H1 (cell line): ENCODE results near the gene CACNA1D. TPM values are rescaled to one million over a fixed set of nuclear protein-coding genes. Genes with fewer than 3 reads are reported as not detected.

ENCODE experiments used
- CTCF ChIA-PET: fragments of 300-600 bp; sonication (Branson Sonifier 250); formaldehyde crosslinking; loops from one replicate; lab custom pipeline; 2021; ENCODE audit not compliant: partially characterized antibody; lab: Charles Lee
- POLR2A ChIA-PET: fragments of 300-600 bp; sonication (Branson Sonifier 250); formaldehyde crosslinking; loops from one replicate; lab custom pipeline; 2021; ENCODE audit warnings: inconsistent platforms; ENCODE audit not compliant: partially characterized antibody; lab: Charles Lee
- DNase-seq, 2 experiments: peaks; one replicate each; pipeline versions ENCODE4 v3.0.0 to v3.0.0-alpha.2; 2010 to 2022; ENCODE audit warnings: low spot score in 2 of 2, low read depth in 1 of 2, mixed read lengths in 1 of 2
- FAIRE-seq: peaks from 2 replicates; lab custom pipeline; 2011; peaks lifted over from hg19 to GRCh38; lab: Jason Lieb, UNC
- H2AFZ ChIP-seq: 2 replicates; pipeline ENCODE4 v1.8.1; 2012; ENCODE audit warnings: low read length, inconsistent platforms
- H2AK5ac ChIP-seq: 2 replicates; pipeline ENCODE4 v1.6.1; 2013; ENCODE audit warnings: low read depth, low read length
- H2BK120ac ChIP-seq: replicated peaks from 2 replicates; pipeline ENCODE3; 2013; ENCODE audit warnings: low read depth, low read length, inconsistent platforms
- H2BK12ac ChIP-seq: 2 replicates; pipeline ENCODE4 v1.6.1; 2013; ENCODE audit warnings: low read depth, low read length
- H2BK15ac ChIP-seq: 2 replicates; pipeline ENCODE4 v1.6.1; 2013; ENCODE audit warnings: low read length
- H2BK20ac ChIP-seq: 2 replicates; pipeline ENCODE4 v1.6.1; 2013; ENCODE audit warnings: low read length
- H2BK5ac ChIP-seq: 2 replicates; pipeline ENCODE4 v1.6.1; 2013; ENCODE audit warnings: low read depth, low read length
- H3K14ac ChIP-seq: 2 replicates; pipeline ENCODE4 v1.6.1; 2013; ENCODE audit warnings: inconsistent platforms; ENCODE audit not compliant: insufficient read length
- H3K18ac ChIP-seq: 2 replicates; pipeline ENCODE4 v1.6.1; 2013; ENCODE audit warnings: low read length; ENCODE audit errors: extremely low read depth
- H3K23ac ChIP-seq: 2 replicates; pipeline ENCODE4 v1.6.1; 2013; ENCODE audit warnings: inconsistent platforms; ENCODE audit not compliant: insufficient read length
- H3K23me2 ChIP-seq: 2 replicates; pipeline ENCODE4 v1.6.1; 2013; ENCODE audit warnings: low read depth, low read length
- H3K27ac ChIP-seq: 2 replicates; pipeline ENCODE4 v1.6.1; 2011; ENCODE audit warnings: low read depth, low read length, inconsistent platforms
- H3K27me3 ChIP-seq, 4 experiments: replicated peaks in 1 of 4; 1 replicate in 1 of 4; 2 replicates in 3 of 4; pipeline versions ENCODE4 v1.6.1 to v1.8.1; 2011 to 2013; ENCODE audit warnings: low read length in 3 of 4, mild to moderate bottlenecking in 3 of 4, inconsistent platforms in 2 of 4, mixed read lengths in 2 of 4, moderate library complexity in 1 of 4; ENCODE audit not compliant: control insufficient read depth in 3 of 4, insufficient read depth in 3 of 4; ENCODE audit errors: extremely low read depth in 1 of 4
- H3K36me3 ChIP-seq, 4 experiments: 2 replicates each; pipeline versions ENCODE4 v1.6.1 to v1.8.1; 2011 to 2013; ENCODE audit warnings: mild to moderate bottlenecking in 4 of 4, low read length in 3 of 4, moderate library complexity in 2 of 4, control low read depth in 1 of 4, inconsistent platforms in 1 of 4; ENCODE audit not compliant: insufficient read depth in 4 of 4, control insufficient read depth in 2 of 4
- H3K4ac ChIP-seq: replicated peaks from 2 replicates; pipeline ENCODE3; 2013; ENCODE audit warnings: low read length, low read depth, mixed read lengths, inconsistent platforms; ENCODE audit not compliant: insufficient read length
- H3K4me1 ChIP-seq, 4 experiments: replicated peaks in 1 of 4; 1 replicate in 1 of 4; 2 replicates in 3 of 4; pipeline versions ENCODE4 v1.6.1 to v1.8.1; 2011 to 2013; ENCODE audit warnings: low read length in 3 of 4, inconsistent platforms in 2 of 4, mixed read lengths in 1 of 4; ENCODE audit not compliant: insufficient read depth in 4 of 4, control insufficient read depth in 3 of 4
- H3K4me2 ChIP-seq, 2 experiments: 2 replicates each; pipeline versions ENCODE4 v1.6.1 to v1.8.1; 2011 to 2013; ENCODE audit warnings: low read depth in 2 of 2, low read length in 2 of 2, control low read depth in 1 of 2, inconsistent platforms in 1 of 2, mild to moderate bottlenecking in 1 of 2; ENCODE audit not compliant: insufficient read depth in 1 of 2
- H3K4me3 ChIP-seq, 4 experiments: fragments of 200-600, 300-600 bp in 1 of 4; sonication (generic), shearing (Covaris generic), sonication (Bioruptor Twin) in 1 of 4; 2 replicates each; pipeline versions ENCODE4 v1.5.1 to v1.8.1; 2011 to 2016; ENCODE audit warnings: low read length in 4 of 4, low read depth in 3 of 4, control low read depth in 2 of 4, inconsistent platforms in 2 of 4, mild to moderate bottlenecking in 2 of 4, mixed read lengths in 1 of 4, moderate library complexity in 1 of 4; ENCODE audit not compliant: insufficient read depth in 2 of 4; ENCODE audit errors: extremely low read depth in 1 of 4
- H3K56ac ChIP-seq: replicated peaks from 2 replicates; pipeline ENCODE3; 2013; ENCODE audit warnings: low read depth, mild to moderate bottlenecking, mixed read lengths, low read length, inconsistent platforms; ENCODE audit not compliant: insufficient read length
- H3K79me1 ChIP-seq: 2 replicates; pipeline ENCODE4 v1.6.1; 2013; ENCODE audit warnings: low read depth, low read length, control low read depth
- H3K79me2 ChIP-seq, 2 experiments: 2 replicates each; pipeline versions ENCODE4 v1.6.1 to v1.8.1; 2012 to 2013; ENCODE audit warnings: low read length in 2 of 2, mild to moderate bottlenecking in 2 of 2, inconsistent platforms in 1 of 2; ENCODE audit not compliant: insufficient read depth in 2 of 2, control insufficient read depth in 1 of 2
- H3K9ac ChIP-seq, 4 experiments: replicated peaks in 1 of 4; 1 replicate in 1 of 4; 2 replicates in 3 of 4; pipeline versions ENCODE4 v1.6.1 to v1.8.1; 2011 to 2013; ENCODE audit warnings: low read depth in 3 of 4, low read length in 3 of 4, control low read depth in 2 of 4, mild to moderate bottlenecking in 2 of 4, moderate library complexity in 2 of 4, inconsistent platforms in 1 of 4; ENCODE audit errors: extremely low read depth in 1 of 4
- H3K9me3 ChIP-seq, 2 experiments: 2 replicates each; pipeline versions ENCODE4 v1.6.1 to v1.8.1; 2012 to 2013; ENCODE audit warnings: mild to moderate bottlenecking in 2 of 2, moderate library complexity in 2 of 2, control low read depth in 1 of 2, inconsistent platforms in 1 of 2, low read depth in 1 of 2, low read length in 1 of 2, mixed read lengths in 1 of 2; ENCODE audit not compliant: insufficient read depth in 2 of 2
- H4K20me1 ChIP-seq, 2 experiments: replicated peaks in 1 of 2; 2 replicates each; pipeline versions ENCODE3 to v1.8.1; 2011 to 2013; ENCODE audit warnings: inconsistent platforms in 2 of 2, low read length in 2 of 2, mild to moderate bottlenecking in 1 of 2; ENCODE audit not compliant: insufficient read depth in 2 of 2, control insufficient read depth in 1 of 2
- H4K5ac ChIP-seq: 2 replicates; pipeline ENCODE4 v1.6.1; 2013; ENCODE audit warnings: low read length, low read depth, mixed read lengths, inconsistent platforms; ENCODE audit not compliant: insufficient read length
- H4K8ac ChIP-seq: 2 replicates; pipeline ENCODE4 v1.8.0; 2013; ENCODE audit warnings: mild to moderate bottlenecking, moderate library complexity, low read length, inconsistent platforms; ENCODE audit not compliant: insufficient read depth; ENCODE audit errors: extremely low read depth
- H4K91ac ChIP-seq: replicated peaks from 2 replicates; pipeline ENCODE3; 2013; ENCODE audit warnings: low read length, mixed read lengths, inconsistent platforms; ENCODE audit not compliant: insufficient read length
- BACH1 ChIP-seq: IDR thresholded peaks from 2 replicates; pipeline ENCODE4 v1.6.1; 2012; ENCODE audit warnings: low read length, improper control_type of control experiment
- CBX8 ChIP-seq: fragments of 300-800, 300-1000 bp; sonication (generic); IDR thresholded peaks from 2 replicates; pipeline ENCODE4 v1.7.1; 2016; ENCODE audit warnings: low read depth, low read length, borderline replicate concordance
- CHD2 ChIP-seq: IDR thresholded peaks from 2 replicates; pipeline ENCODE4 v1.6.1; 2012; ENCODE audit warnings: low read length, improper control_type of control experiment
- CREB1 ChIP-seq: IDR thresholded peaks from 2 replicates; pipeline ENCODE4 v1.6.1; 2012; ENCODE audit warnings: inconsistent platforms
- SIRT6 ChIP-seq: IDR thresholded peaks from one replicate; pipeline ENCODE4 v1.7.1; 2012; ENCODE audit warnings: low read length, inconsistent platforms
- TAF7 ChIP-seq: optimal IDR thresholded peaks from 2 replicates; pipeline ENCODE3; 2011; ENCODE audit warnings: low read depth, mild to moderate bottlenecking, inconsistent platforms, low read length, moderate library complexity, borderline replicate concordance
- ZNF274 ChIP-seq: IDR thresholded peaks from 2 replicates; pipeline ENCODE4 v1.7.0; 2012; ENCODE audit warnings: low read length, borderline replicate concordance; ENCODE audit errors: extremely low read depth
- WGBS, 2 experiments: shearing (Covaris generic) in 1 of 2; methylation state at CpG; one replicate each; pipeline versions ENCODE4 v1.1.6 to v1.1.7; 2013 to 2015; ENCODE audit warnings: low lambda C conversion rate in 2 of 2, mixed read lengths in 2 of 2, inconsistent platforms in 1 of 2, low coverage in 1 of 2, missing lambda C conversion rate in 1 of 2; ENCODE audit not compliant: insufficient replicate concordance in 2 of 2, insufficient coverage in 1 of 2, insufficient read length in 1 of 2; ENCODE audit errors: extremely low coverage in 1 of 2, missing lambda C conversion rate in 1 of 2; 5-methylcytosine and 5-hydroxymethylcytosine counted together
- polyA plus RNA-seq, 7 experiments: library from polyadenylated mRNA; depleted of rRNA in 3 of 7; stranded (reverse) in 5 of 7; unstranded in 2 of 7; fragments of >200 nt in 5 of 7; fragments of 200-250 nt in 2 of 7; gene quantifications; 1 replicate in 5 of 7; 2 replicates in 1 of 7; 4 replicates in 1 of 7; pipeline versions ENCODE4 v1.2.1 to v1.2.3, GENCODE V29; 2011 to 2013; ENCODE audit warnings: missing spikeins in 2 of 7, mixed read lengths in 2 of 7
- total RNA-seq: library from RNA; stranded (reverse); fragmentation: NEBNext Ultra II Directional; extraction: Animal tissue kit (Norgen Biotek cat#: 25700); gene quantifications from 2 replicates; pipeline ENCODE4 v1.2.1, GENCODE V29; 2021

Gene CACNA1D
- total and polyA plus RNA-seq, 2 of the 8 experiments (the other 6 are each of a cell fraction or from before 2014, with no cell fraction given): 2.0 to 2.9 TPM

GRCh38 chr3:53802256-53802880, 308.0 kb downstream of the CACNA1D start:
- Histone ChIP-seq H2AFZ (no peak overlapping the region), H3K4me2 (no peak overlapping the region), H3K79me2 (no peaks in the 10 kb centered on the region), H3K23me2 (peaks cover 6% of the 10 kb centered on the region; the same call in 1 of the 2 replicates), H3K4ac (no peak overlapping the region), H3K56ac (no peak overlapping the region), H3K9ac (no peak overlapping the region), H2AK5ac (no peak overlapping the region), H3K27ac (no peak overlapping the region), H3K4me3 (no peak overlapping the region), H3K14ac (no peak overlapping the region), H2BK15ac (no peak overlapping the region), H4K91ac (no peak overlapping the region), H3K18ac (no peak overlapping the region), H3K23ac (no peak overlapping the region), H2BK12ac (no peak overlapping the region), H2BK5ac (no peak overlapping the region), H3K4me1 (peaks cover 0 to 7% (median 0%) of the 10 kb centered on the region in 4 experiments; a peak in 3 of 7 replicates), H2BK20ac (no peak overlapping the region), H3K27me3 (no peaks in the 10 kb centered on the region; a peak in 1 of 7 replicates), H3K79me1 (no peaks in the 10 kb centered on the region), H4K20me1 (no peaks in the 10 kb centered on the region), H2BK120ac (no peak overlapping the region), H3K36me3 (no peaks in the 10 kb centered on the region), H4K5ac (no peak overlapping the region), H4K8ac (no peak overlapping the region), H3K9me3 (no peaks in the 10 kb centered on the region)
- FAIRE-seq (no peak), DNase-seq (no peak)
- CTCF ChIA-PET: no interaction called here
- 93% methylated on average over 8 of the region's 8 CpGs; no CpG with 5 or more reads in 1 of the 2 experiments for WGBS, 2 experiments
- POLR2A ChIA-PET: no interaction called here
- no peak for TF ChIP-seq CREB1
- no peak for TF ChIP-seq BACH1
- no peak for TF ChIP-seq CBX8
- no peak for TF ChIP-seq ZNF274
- TF ChIP-seq SIRT6: no peak
- no peak for TF ChIP-seq TAF7
- TF ChIP-seq CHD2: no peak
